A549 (cell line): ENCODE measurements around the gene YPEL1. TPM values are rescaled to one million over a fixed set of nuclear protein-coding genes. Genes with fewer than 3 reads are reported as not detected.

ENCODE experiments used
- ATAC-seq, 2 experiments: fragments of 200-7000 bp in 1 of 2; fragments of >200 bp in 1 of 2; cut with Nextera tagmentation in 1 of 2; cut with Tn5 transposase in 1 of 2; 3 replicates each; pipeline versions ENCODE4 v1.8.0 to v1.9.1; 2018 to 2020; ENCODE audit warnings: mild to moderate bottlenecking in 1 of 2, moderate library complexity in 1 of 2
- CTCF ChIA-PET: fragments of 300-600 bp; sonication (Branson Sonifier 250); formaldehyde crosslinking; extraction: SDS; loops from one replicate; lab custom pipeline; 2021; ENCODE audit warnings: antibody characterized with exemption, inconsistent platforms; lab: Yijun Ruan, JAX
- POLR2A ChIA-PET: fragments of 350-600 bp; formaldehyde crosslinking; extraction: SDS; loops from one replicate; lab custom pipeline; 2021; ENCODE audit warnings: antibody characterized with exemption, inconsistent platforms; lab: Yijun Ruan, JAX
- DNase-seq, 2 experiments: peaks; one replicate each; pipeline versions ENCODE4 v3.0.0 to v3.0.0-alpha.2; 2011 to 2016; ENCODE audit warnings: low read depth in 1 of 2, low spot score in 1 of 2
- FAIRE-seq: peaks from 2 replicates; lab custom pipeline; 2011; peaks lifted over from hg19 to GRCh38; lab: Jason Lieb, UNC
- H3K27ac ChIP-seq, 2 experiments: fragments of >200 bp; sonication (Bioruptor Twin); formaldehyde crosslinking; 3 replicates each; pipeline ENCODE4 v1.5.1; 2016 to 2017
- H3K4me1 ChIP-seq: fragments of >200 bp; sonication (Bioruptor Twin); formaldehyde crosslinking; 3 replicates; pipeline ENCODE4 v1.6.1; 2016
- H3K4me2 ChIP-seq: fragments of >200 bp; sonication (Bioruptor Twin); formaldehyde crosslinking; 3 replicates; pipeline ENCODE4 v1.6.1; 2016
- H3K4me3 ChIP-seq: fragments of >200 bp; sonication (Bioruptor Twin); formaldehyde crosslinking; 3 replicates; pipeline ENCODE4 v1.5.1; 2016
- H3K9me3 ChIP-seq: fragments of >200 bp; sonication (Bioruptor Twin); formaldehyde crosslinking; 3 replicates; pipeline ENCODE4 v1.6.1; 2016
- ATOH8 ChIP-seq: fragments of 250-450 bp; sonication (Bioruptor Pico); IDR thresholded peaks from 2 replicates; pipeline ENCODE4 v1.5.0; 2020; ENCODE audit warnings: low read depth, mild to moderate bottlenecking, moderate library complexity
- CBX8 ChIP-seq: fragments of 200-600 bp; sonication (generic); IDR thresholded peaks from 2 replicates; pipeline ENCODE4 v1.6.1; 2016
- CTCF ChIP-seq: fragments of >200 bp; sonication (Bioruptor Twin); formaldehyde crosslinking; IDR thresholded peaks from 3 replicates; pipeline ENCODE4 v1.5.1; 2016
- E2F6 ChIP-seq: IDR thresholded peaks from 2 replicates; pipeline ENCODE4 v1.6.1; 2012; ENCODE audit warnings: low read depth, borderline replicate concordance
- ELK1 ChIP-seq: fragments of 150-350 bp; IDR thresholded peaks from 2 replicates; pipeline ENCODE4 v1.6.1; 2014; ENCODE audit warnings: low read depth, mild to moderate bottlenecking, low read length
- FOSB ChIP-seq: fragments of 250-450 bp; sonication (Bioruptor Pico); IDR thresholded peaks from 2 replicates; pipeline ENCODE4 v1.5.0; 2020; ENCODE audit warnings: mild to moderate bottlenecking, moderate library complexity
- HOXB13 ChIP-seq: fragments of 250-450 bp; sonication (Bioruptor Pico); IDR thresholded peaks from 2 replicates; pipeline ENCODE4 v1.5.0; 2020; ENCODE audit warnings: low read depth, mild to moderate bottlenecking, moderate library complexity
- HOXB5 ChIP-seq: fragments of 250-450 bp; sonication (Bioruptor Pico); IDR thresholded peaks from 2 replicates; pipeline ENCODE4 v1.5.0; 2020; ENCODE audit warnings: mild to moderate bottlenecking, moderate library complexity
- JUN ChIP-seq, 2 experiments: fragments of >200 bp; sonication (Bioruptor Twin); formaldehyde crosslinking; IDR thresholded peaks; 2 replicates in 1 of 2; 3 replicates in 1 of 2; pipeline ENCODE4 v1.6.1; 2016 to 2017
- KDM1A ChIP-seq: fragments of 200-600 bp; sonication (generic); IDR thresholded peaks from 2 replicates; pipeline ENCODE4 v1.6.1; 2016; ENCODE audit warnings: low read depth, mild to moderate bottlenecking
- MAFK ChIP-seq: fragments of 450-650 bp; IDR thresholded peaks from 2 replicates; pipeline ENCODE4 v1.6.1; 2014; ENCODE audit not compliant: partially characterized antibody
- MAZ ChIP-seq: fragments of 150-350 bp; IDR thresholded peaks from 2 replicates; pipeline ENCODE4 v1.6.1; 2014; ENCODE audit warnings: antibody characterized with exemption, low read depth, low read length, borderline replicate concordance
- NPAS2 ChIP-seq: fragments of 250-450 bp; sonication (Bioruptor Pico); IDR thresholded peaks from 2 replicates; pipeline ENCODE4 v1.8.0; 2022; ENCODE audit warnings: mild to moderate bottlenecking, moderate library complexity, borderline replicate concordance
- NR3C1 ChIP-seq: fragments of >200 bp; sonication (Bioruptor Twin); formaldehyde crosslinking; IDR thresholded peaks from 3 replicates; pipeline ENCODE4 v1.6.1; 2017
- PBX3 ChIP-seq: IDR thresholded peaks from 2 replicates; pipeline ENCODE4 v1.6.1; 2012
- RCOR1 ChIP-seq: fragments of 150-350 bp; IDR thresholded peaks from 2 replicates; pipeline ENCODE4 v1.6.1; 2014; ENCODE audit warnings: antibody characterized with exemption, low read length, low read depth
- SREBF2 ChIP-seq: fragments of 450-650 bp; IDR thresholded peaks from 2 replicates; pipeline ENCODE4 v1.6.1; 2014; ENCODE audit warnings: mild to moderate bottlenecking, moderate library complexity
- USF2 ChIP-seq: fragments of 450-650 bp; IDR thresholded peaks from 2 replicates; pipeline ENCODE4 v1.6.1; 2014; ENCODE audit warnings: antibody characterized with exemption
- ZC3H11A ChIP-seq: fragments of 450-650 bp; IDR thresholded peaks from 2 replicates; pipeline ENCODE4 v1.6.1; 2014; ENCODE audit warnings: antibody characterized with exemption, mild to moderate bottlenecking
- ZNF302 ChIP-seq: fragments of 250-450 bp; sonication (Bioruptor Pico); IDR thresholded peaks from 2 replicates; pipeline ENCODE4 v1.9.0; 2021; ENCODE audit warnings: inconsistent platforms, mild to moderate bottlenecking, moderate library complexity
- ZSCAN20 ChIP-seq: fragments of 250-450 bp; sonication (Bioruptor Pico); IDR thresholded peaks from 2 replicates; pipeline ENCODE4 v1.8.0; 2022; ENCODE audit warnings: mild to moderate bottlenecking, moderate library complexity
- WGBS: methylation state at CpG from one replicate; pipeline ENCODE4 v1.1.6; 2017; ENCODE audit errors: missing lambda C conversion rate; 5-methylcytosine and 5-hydroxymethylcytosine counted together
- polyA plus RNA-seq, 4 experiments: library from polyadenylated mRNA; depleted of rRNA in 3 of 4; stranded (reverse); fragments of >200 nt; fragmentation: RNase III in 1 of 4; extraction: RNeasy Plus Mini Kit Qiagen cat#74134 plus additional on column Dnase treatment in 1 of 4; gene quantifications; 2 replicates in 3 of 4; 3 replicates in 1 of 4; pipeline ENCODE4 v1.2.3, GENCODE V29; 2011 to 2017
- TF ChIP-seq, protein P1 (sequence below): IDR thresholded peaks from 2 replicates; pipeline ENCODE4 v1.6.1; 2012
- TF ChIP-seq, protein P2 (sequence below): fragments of 250-450 bp; sonication (Bioruptor Pico); IDR thresholded peaks from 2 replicates; pipeline ENCODE4 v1.5.0; 2021; ENCODE audit warnings: mild to moderate bottlenecking, moderate library complexity, borderline replicate concordance

The YPEL1 gene
- polyA plus RNA-seq, 2 of the 4 experiments (the other 2 are of a cell fraction), result 0.22 to 0.59 TPM

GRCh38 chr22:21741790-21742189 lies 6.2 kb upstream of the YPEL1 start:
- POLR2A ChIA-PET, result no interaction called here
- ATAC-seq (peak in 1 of 2 experiments; percentile 9; a peak in 2 of 6 replicates), DNase-seq (no peak), FAIRE-seq (no peak)
- Histone ChIP-seq H3K4me1 (no peaks in the 10 kb centered on the region), H3K4me2 (no peak overlapping the region), H3K9me3 (no peaks in the 10 kb centered on the region), H3K4me3 (no peak overlapping the region), H3K27ac (no peak overlapping the region)
- TF ChIP-seq JUN (IDR thresholded peaks at IDR 0.05) (no peak), USF2 (no peak), CBX8 (no peak), ZNF302 (no peak), KDM1A (no peak), FOSB (CRISPR knock-in tag) (no peak), MAFK (no peak), ATOH8 (CRISPR knock-in tag) (no peak), NPAS2 (CRISPR knock-in tag) (no peak), RCOR1 (no peak), NR3C1 (no peak), ZSCAN20 (CRISPR knock-in tag) (no peak), E2F6 (no peak), HOXB13 (CRISPR knock-in tag) (no peak), ELK1 (no peak), ZC3H11A (no peak), HOXB5 (CRISPR knock-in tag) (no peak), PBX3 (no peak)
- TF ChIP-seq, protein P1, sequence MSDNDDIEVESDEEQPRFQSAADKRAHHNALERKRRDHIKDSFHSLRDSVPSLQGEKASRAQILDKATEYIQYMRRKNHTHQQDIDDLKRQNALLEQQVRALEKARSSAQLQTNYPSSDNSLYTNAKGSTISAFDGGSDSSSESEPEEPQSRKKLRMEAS, result no peak
- 80% methylated on average over 1 of the region's 6 CpGs for WGBS
- CTCF ChIA-PET, result interaction anchor here (0.6 kb wide), 1 partner anchor 468 kb away, joined by 3 read pairs; no protein-coding TSS in a partner anchor

DNA sequence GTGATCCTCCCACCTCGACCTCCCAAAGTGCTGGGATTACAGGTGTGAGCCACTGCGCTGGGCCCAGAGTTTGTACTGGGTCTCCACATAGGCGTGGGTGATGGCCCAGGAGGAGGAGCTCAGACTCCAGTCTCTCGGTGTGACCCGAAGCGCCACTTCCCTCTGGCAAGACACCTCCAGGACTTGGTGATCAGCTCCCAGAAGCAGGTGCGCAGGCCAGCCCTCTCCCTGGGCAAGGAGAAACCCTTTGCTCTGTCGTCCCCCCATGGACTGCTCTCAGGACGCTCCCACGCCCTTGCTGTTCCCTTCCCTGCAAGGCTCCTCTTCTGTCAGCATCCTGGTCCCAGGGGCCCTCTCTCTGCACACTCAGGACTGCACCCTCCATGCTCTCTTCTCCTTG lies 5.5 kb upstream of the YPEL1 start:
- no peak for FAIRE-seq

More for the DNA sequence above, 5.5 kb upstream of the YPEL1 start:
- ChIA-PET POLR2A (no interaction called here), CTCF (no interaction called here)
- WGBS, result 76% methylated on average over 9 of the region's 10 CpGs
- TF ChIP-seq ZC3H11A, result no peak
- TF ChIP-seq MAZ, result no peak
- TF ChIP-seq, protein P2, sequence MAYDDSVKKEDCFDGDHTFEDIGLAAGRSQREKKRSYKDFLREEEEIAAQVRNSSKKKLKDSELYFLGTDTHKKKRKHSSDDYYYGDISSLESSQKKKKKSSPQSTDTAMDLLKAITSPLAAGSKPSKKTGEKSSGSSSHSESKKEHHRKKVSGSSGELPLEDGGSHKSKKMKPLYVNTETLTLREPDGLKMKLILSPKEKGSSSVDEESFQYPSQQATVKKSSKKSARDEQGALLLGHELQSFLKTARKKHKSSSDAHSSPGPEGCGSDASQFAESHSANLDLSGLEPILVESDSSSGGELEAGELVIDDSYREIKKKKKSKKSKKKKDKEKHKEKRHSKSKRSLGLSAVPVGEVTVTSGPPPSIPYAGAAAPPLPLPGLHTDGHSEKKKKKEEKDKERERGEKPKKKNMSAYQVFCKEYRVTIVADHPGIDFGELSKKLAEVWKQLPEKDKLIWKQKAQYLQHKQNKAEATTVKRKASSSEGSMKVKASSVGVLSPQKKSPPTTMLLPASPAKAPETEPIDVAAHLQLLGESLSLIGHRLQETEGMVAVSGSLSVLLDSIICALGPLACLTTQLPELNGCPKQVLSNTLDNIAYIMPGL (CRISPR knock-in tag), result no peak
- TF ChIP-seq HOXB13 (CRISPR knock-in tag), result no peak
- no peak for TF ChIP-seq CTCF
- TF ChIP-seq SREBF2, result no peak
- Histone ChIP-seq H3K9me3 (no peaks in the 10 kb centered on the region), H3K4me1 (no peaks in the 10 kb centered on the region), H3K27ac (no peak overlapping the region), H3K4me2 (no peak overlapping the region), H3K4me3 (no peak overlapping the region)
- no peak; a peak in 1 of 6 replicates for ATAC-seq
- no peak for DNase-seq
